Heart left ventricle (tissue), 16 donors: ENCODE data around the gene SLC4A2. TPM values are rescaled to one million over a fixed set of nuclear protein-coding genes. Genes with fewer than 3 reads are reported as not detected.
A peak's percentile ranks its signal among the peaks of the same experiment; 100 is the strongest.

Experiments used
- ATAC-seq, 4 donors: fragments of 200-7000 bp; cut with Tn5 transposase; one replicate each; pipeline ENCODE4 v1.9.1; 2020 to 2022; ENCODE audit warnings: moderate library complexity in 4 of 4, mild to moderate bottlenecking in 3 of 4, moderate number of reproducible peaks in 1 of 4
- DNase-seq, 5 donors: peaks; one replicate each; pipeline ENCODE4 v3.0.0-alpha.2; 2020
- H3K27ac ChIP-seq, 12 donors: fragments of 200-600 bp; sonication (generic) in 4 of 12; one replicate each; pipeline versions ENCODE4 v1.5.0 to v1.8.0; 2016 to 2022; ENCODE audit warnings: mild to moderate bottlenecking in 2 of 12
- H3K27me3 ChIP-seq, 9 donors: fragments of 200-600 bp; sonication (generic) in 2 of 9; one replicate each; pipeline versions ENCODE4 v1.5.1 to v1.8.0; 2016 to 2022; ENCODE audit warnings: mild to moderate bottlenecking in 3 of 9
- H3K36me3 ChIP-seq, 9 donors: fragments of 200-600 bp; sonication (generic) in 2 of 9; one replicate each; pipeline versions ENCODE4 v1.5.0 to v1.8.0; 2018 to 2022; ENCODE audit warnings: mild to moderate bottlenecking in 2 of 9
- H3K4me1 ChIP-seq, 12 donors: fragments of 200-600 bp; sonication (generic) in 4 of 12; one replicate each; pipeline versions ENCODE4 v1.5.0 to v1.8.0; 2016 to 2022; ENCODE audit warnings: mild to moderate bottlenecking in 3 of 12
- H3K4me3 ChIP-seq, 12 donors: fragments of 200-600 bp; sonication (generic) in 4 of 12; one replicate each; pipeline versions ENCODE4 v1.5.0 to v1.8.0; 2017 to 2022; ENCODE audit warnings: mild to moderate bottlenecking in 9 of 12, moderate library complexity in 4 of 12
- H3K9me3 ChIP-seq, 12 donors: fragments of 200-600 bp; sonication (generic) in 4 of 12; one replicate each; pipeline versions ENCODE4 v1.5.0 to v1.8.0; 2016 to 2022; ENCODE audit warnings: mild to moderate bottlenecking in 1 of 12
- CTCF ChIP-seq, 12 donors: fragments of 200-600 bp; sonication (generic) in 4 of 12; IDR thresholded peaks; one replicate each; pipeline versions ENCODE4 v1.5.0 to v1.8.0; 2018 to 2022; ENCODE audit warnings: antibody characterized with exemption in 12 of 12, mild to moderate bottlenecking in 5 of 12
- POLR2A ChIP-seq, 2 donors: fragments of 450-650 bp; IDR thresholded peaks; one replicate each; pipeline ENCODE4 v1.6.1; 2017; ENCODE audit warnings: antibody characterized with exemption in 2 of 2, mild to moderate bottlenecking in 2 of 2, moderate library complexity in 2 of 2
- WGBS, 4 donors: extraction: QIAGEN DNeasy Blood & Tissue Kit in 2 of 4; methylation state at CpG; one replicate each; pipeline versions ENCODE4 v1.1.5 to v1.1.7; 2013 to 2018; 5-methylcytosine and 5-hydroxymethylcytosine counted together
- intact Hi-C, 10 donors: fragments of 100-400 bp; cut with DNase I; formaldehyde crosslinking; loops; one replicate each; pipeline versions ENCODE4 v1.11.1 to v1.14.2; 2022
- polyA plus RNA-seq, 2 donors: library from polyadenylated mRNA; stranded (reverse); fragments of 200-250 nt; gene quantifications; one replicate each; pipeline ENCODE4 v1.2.3, GENCODE V29; 2013
- total RNA-seq, 9 donors: library from RNA; depleted of rRNA in 2 of 9; stranded (reverse); fragments of >200 nt in 2 of 9; fragmentation: NEBNext Ultra II Directional in 3 of 9; extraction: Animal tissue kit (Norgen Biotek cat#: 25700) in 3 of 9; gene quantifications; one replicate each; pipeline versions ENCODE4 v1.1.0 to v1.2.4, GENCODE V29; 2016 to 2023
- donor health status: ischemic (EF 13 %, LVEDD 7.1; RV severe dilation, severe dysfunction).
- donor health status: healthy with polysubstance abuse.
- donor health status: DM: no; HTN: yes; CAD: no.
- donor health status: DM: no; HTN: no; CAD: no.
- donor health status: ischemic (EF 25% LVEDD 6.9; RV normal size, moderate dysfunction).
- donor health status: ischemic (EF 25% LVEDD 5.7; RV mildly dilated, moderate dysfunction).
- donor health status: healthy.
- donor health status: DM: yes; HTN: yes; CAD: no.
- donor health status: ischemic (EF 35%, LVEDD 5.7; RV mildly dilated, moderate dysfunction).
- donor health status: nonischemic (EF 11% LVEDD 7.7; RV severe dilation, severe dysfunction).
- donor health status: DM: yes; HTN: yes; CAD: no.
- donor health status: PGD.
- donor health status: ischemic (EF 29% LVEDD 5.4; RV normal size, mild dysfunction).
- donor health status: nonischemic (EF 23%, LVEDD 6.1; RV moderate dilation, normal function).

The SLC4A2 gene
- total and polyA plus RNA-seq, 11 donors: 44.1 to 113 (median 68.3) TPM

- peak in 1 of 5 donors; percentile 61 for DNase-seq
- no peak overlapping the region for H3K4me3 ChIP-seq
- peaks cover 0 to 33% (median 21%) of the 10 kb centered on the region in 12 donors for H3K4me1 ChIP-seq
- peak overlapping the region in 3 of 12 donors; percentile 8 to 42 (median 28) for H3K27ac ChIP-seq
- 67 to 78% (median 75%) methylated on average over 10 to 15 of the region's 15 CpGs for WGBS, 4 donors
- intact Hi-C loops: loop anchor here in 9 of 10 donors (1.0 to 10.0 kb wide), 11 partner anchors 19 to 215 kb away; partner anchors contain the start of genes ABCB8 (in 2 of the 9) and ATG9B (in 1 of the 9)
- peaks cover 0 to 8% (median 0%) of the 10 kb centered on the region in 9 donors for H3K36me3 ChIP-seq
- no peak for TF ChIP-seq CTCF (IDR thresholded peaks at IDR 0.05)
- no peak for TF ChIP-seq POLR2A (IDR thresholded peaks at IDR 0.05)
- ATAC-seq: peak in 3 of 4 donors; percentile 19 to 57 (median 41)
- H3K9me3 ChIP-seq: no peaks in the 10 kb centered on the region
- peaks cover 0 to 4% (median 0%) of the 10 kb centered on the region in 9 donors for H3K27me3 ChIP-seq
Measured at GRCh38 chr7:151109094-151110048, 50.0 kb downstream of the SLC4A2 start.

- ATAC-seq: no peak
- no peak overlapping the region for H3K4me3 ChIP-seq
- intact Hi-C loops: loop anchor here in 9 of 10 donors (1.0 to 10.0 kb wide), 10 partner anchors 20 to 216 kb away; partner anchors contain the start of genes ABCB8 (in 2 of the 9) and ATG9B (in 1 of the 9)
- DNase-seq: no peak
- no peak for TF ChIP-seq CTCF (IDR thresholded peaks at IDR 0.05)
- no peak for TF ChIP-seq POLR2A (IDR thresholded peaks at IDR 0.05)
- H3K27ac ChIP-seq: peak overlapping the region in 1 of 12 donors; percentile 8
- 68 to 73% (median 71%) methylated on average over 11 of the region's 11 CpGs for WGBS, 4 donors
- H3K9me3 ChIP-seq: no peaks in the 10 kb centered on the region
- H3K27me3 ChIP-seq: peaks cover 0 to 5% (median 0%) of the 10 kb centered on the region in 9 donors
- H3K4me1 ChIP-seq: peaks cover 0 to 34% (median 20%) of the 10 kb centered on the region in 12 donors
- H3K36me3 ChIP-seq: peaks cover 0 to 8% (median 0%) of the 10 kb centered on the region in 9 donors
Measured at GRCh38 chr7:151110236-151110940, 51.0 kb downstream of the SLC4A2 start.

- Histone ChIP-seq H3K27me3 (peaks cover 0 to 5% (median 0%) of the 10 kb centered on the region in 9 donors), H3K4me1 (peaks cover 0 to 41% (median 23%) of the 10 kb centered on the region in 12 donors), H3K4me3 (no peak overlapping the region), H3K9me3 (no peaks in the 10 kb centered on the region), H3K27ac (no peak overlapping the region), H3K36me3 (peaks cover 0 to 8% (median 0%) of the 10 kb centered on the region in 9 donors)
- peak; percentile 71 to 88 (median 78) for ATAC-seq
- peak; percentile 85 to 96 (median 90) for TF ChIP-seq CTCF (IDR thresholded peaks at IDR 0.05)
- no peak for TF ChIP-seq POLR2A (IDR thresholded peaks at IDR 0.05)
- intact Hi-C loops: loop anchor here in 9 of 10 donors (1.0 to 10.0 kb wide), 11 partner anchors 20 to 216 kb away; partner anchors contain the start of genes ABCB8 (in 3 of the 9) and ATG9B (in 1 of the 9)
- peak; percentile 75 to 88 (median 82) for DNase-seq
- 36 to 42% (median 37%) methylated on average over 14 to 20 of the region's 20 CpGs for WGBS, 4 donors
Measured at GRCh38 chr7:151110941-151111645, 51.7 kb downstream of the SLC4A2 start.
